Mesenchymal stem cell (in vitro differentiated cells and primary cell): ENCODE measurements around the gene IGFBP4.
A peak's percentile ranks its signal among the peaks of the same experiment; 100 is the strongest.

ENCODE experiments used
- DNase-seq: peaks from one replicate; pipeline ENCODE4 v3.0.0-alpha.2; 2013
- H2AFZ ChIP-seq: one replicate; pipeline ENCODE4 v1.6.1; 2013; ENCODE audit warnings: low read depth, mild to moderate bottlenecking, control low read depth, inconsistent platforms, low read length, moderate library complexity
- H2AK5ac ChIP-seq: 2 replicates; pipeline ENCODE4 v1.6.1; 2013; ENCODE audit warnings: low read length, moderate library complexity, mild to moderate bottlenecking, inconsistent platforms; ENCODE audit not compliant: severe bottlenecking
- H2BK120ac ChIP-seq: one replicate; pipeline ENCODE4 v1.6.1; 2013; ENCODE audit warnings: low read depth, mild to moderate bottlenecking, inconsistent platforms, low read length, moderate library complexity
- H2BK12ac ChIP-seq, 2 experiments: one replicate each; pipeline ENCODE4 v1.6.1; 2013; ENCODE audit warnings: inconsistent platforms in 2 of 2, low read length in 2 of 2, mild to moderate bottlenecking in 2 of 2, moderate library complexity in 2 of 2, control low read depth in 1 of 2
- H2BK15ac ChIP-seq: one replicate; pipeline ENCODE4 v1.6.1; 2013; ENCODE audit warnings: mild to moderate bottlenecking, low read depth, inconsistent platforms; ENCODE audit not compliant: poor library complexity, severe bottlenecking
- H2BK5ac ChIP-seq: 2 replicates; pipeline ENCODE4 v1.6.1; 2013; ENCODE audit warnings: low read depth, mild to moderate bottlenecking, low read length, control low read depth, inconsistent platforms; ENCODE audit not compliant: poor library complexity, severe bottlenecking
- H3K14ac ChIP-seq, 2 experiments: one replicate each; pipeline ENCODE4 v1.6.1; 2013; ENCODE audit warnings: inconsistent platforms in 2 of 2, low read length in 2 of 2, control low read depth in 1 of 2, mild to moderate bottlenecking in 1 of 2, moderate library complexity in 1 of 2
- H3K18ac ChIP-seq, 2 experiments: one replicate each; pipeline ENCODE4 v1.6.1; 2013; ENCODE audit warnings: inconsistent platforms in 2 of 2, low read length in 2 of 2, control low read depth in 1 of 2, low read depth in 1 of 2, mild to moderate bottlenecking in 1 of 2
- H3K23ac ChIP-seq, 2 experiments: one replicate each; pipeline ENCODE4 v1.6.1; 2013; ENCODE audit warnings: inconsistent platforms in 2 of 2, low read length in 2 of 2, mild to moderate bottlenecking in 2 of 2, moderate library complexity in 2 of 2, control low read depth in 1 of 2
- H3K27ac ChIP-seq: 2 replicates; pipeline ENCODE4 v1.5.1; 2013; ENCODE audit warnings: mild to moderate bottlenecking, moderate library complexity, low read length, control low read depth, inconsistent platforms; ENCODE audit not compliant: poor library complexity, severe bottlenecking
- H3K27me3 ChIP-seq, 2 experiments: 2 replicates each; pipeline versions ENCODE4 v1.6.1 to v1.7.0; 2013; ENCODE audit warnings: low read length in 2 of 2, mild to moderate bottlenecking in 2 of 2, moderate library complexity in 2 of 2, control low read depth in 1 of 2, inconsistent platforms in 1 of 2; ENCODE audit not compliant: control insufficient read depth in 1 of 2, insufficient read depth in 1 of 2
- H3K36me3 ChIP-seq, 2 experiments: 2 replicates each; pipeline versions ENCODE4 v1.6.1 to v1.7.0; 2013; ENCODE audit warnings: low read length in 2 of 2, control low read depth in 1 of 2, inconsistent platforms in 1 of 2, low read depth in 1 of 2, mild to moderate bottlenecking in 1 of 2; ENCODE audit not compliant: insufficient read depth in 2 of 2, control insufficient read depth in 1 of 2
- H3K4ac ChIP-seq, 2 experiments: one replicate each; pipeline ENCODE4 v1.6.1; 2013; ENCODE audit warnings: inconsistent platforms in 2 of 2, low read length in 2 of 2, mild to moderate bottlenecking in 2 of 2, moderate library complexity in 2 of 2, control low read depth in 1 of 2, low read depth in 1 of 2
- H3K4me1 ChIP-seq: 2 replicates; pipeline ENCODE4 v1.6.1; 2013; ENCODE audit warnings: low read depth, low read length, control low read depth; ENCODE audit not compliant: control insufficient read depth, insufficient read depth
- H3K4me2 ChIP-seq: 2 replicates; pipeline ENCODE4 v1.6.1; 2013; ENCODE audit warnings: low read length, mild to moderate bottlenecking, inconsistent platforms; ENCODE audit not compliant: poor library complexity, severe bottlenecking
- H3K4me3 ChIP-seq, 2 experiments: 2 replicates each; pipeline versions ENCODE4 v1.5.1 to v1.7.0; 2013; ENCODE audit warnings: low read length in 2 of 2, mild to moderate bottlenecking in 2 of 2, control low read depth in 1 of 2, low read depth in 1 of 2; ENCODE audit not compliant: insufficient read depth in 1 of 2
- H3K79me1 ChIP-seq: replicated peaks from 2 replicates; pipeline ENCODE4 v1.6.1; 2013; ENCODE audit warnings: mild to moderate bottlenecking, control low read depth, low read length, inconsistent platforms; ENCODE audit not compliant: poor library complexity, severe bottlenecking
- H3K9ac ChIP-seq: 2 replicates; pipeline ENCODE4 v1.7.0; 2013; ENCODE audit warnings: mild to moderate bottlenecking, low read length, moderate library complexity
- H3K9me3 ChIP-seq: 2 replicates; pipeline ENCODE4 v1.7.0; 2013; ENCODE audit warnings: mild to moderate bottlenecking, low read length; ENCODE audit not compliant: control insufficient read depth
- H4K8ac ChIP-seq: one replicate; pipeline ENCODE4 v1.6.1; 2013; ENCODE audit warnings: inconsistent platforms, mild to moderate bottlenecking, low read length, moderate library complexity
- H4K91ac ChIP-seq: one replicate; pipeline ENCODE4 v1.6.1; 2013; ENCODE audit warnings: mild to moderate bottlenecking, low read length, inconsistent platforms
- WGBS: methylation state at CpG from one replicate; pipeline ENCODE4 v1.1.7; 2013; ENCODE audit warnings: mixed read lengths; 5-methylcytosine and 5-hydroxymethylcytosine counted together

IGFBP4 gene

DNA sequence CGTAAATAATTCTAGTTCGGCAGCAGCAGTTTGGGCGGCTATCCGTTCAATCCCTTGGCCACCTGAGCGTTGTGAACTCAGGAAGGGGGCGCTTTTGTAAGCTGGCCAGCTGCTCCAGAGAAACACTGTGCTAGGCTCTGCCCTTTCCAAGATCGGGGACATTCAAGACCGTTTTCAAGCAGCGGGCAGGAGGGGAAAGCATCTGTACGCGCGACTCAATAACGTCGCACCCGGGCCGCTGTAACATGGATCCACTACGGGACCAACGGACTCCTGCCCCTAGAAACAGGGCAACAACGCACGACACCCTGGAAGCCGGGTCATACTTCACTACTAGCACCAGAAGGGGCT, 26.0 kb upstream of the IGFBP4 start:
- Histone ChIP-seq H2BK15ac (no peak overlapping the region), H4K91ac (peak overlapping the region; percentile 3), H3K23ac (no peak overlapping the region), H3K4ac (no peak overlapping the region), H3K14ac (no peak overlapping the region), H3K18ac (peak overlapping the region; percentile 1 to 46), H3K79me1 (peaks cover 2% of the 10 kb centered on the region), H3K4me2 (peak overlapping the region; percentile 97), H3K27ac (no peak overlapping the region), H2BK12ac (no peak overlapping the region), H3K36me3 (no peaks in the 10 kb centered on the region), H3K9ac (peak overlapping the region; percentile 91), H3K4me1 (peaks cover 11% of the 10 kb centered on the region), H2BK120ac (no peak overlapping the region), H4K8ac (no peak overlapping the region), H2BK5ac (no peak overlapping the region), H3K27me3 (no peaks in the 10 kb centered on the region), H2AK5ac (no peak overlapping the region), H2AFZ (peak overlapping the region; percentile 94), H3K4me3 (peak overlapping the region; percentile 88 to 98), H3K9me3 (no peaks in the 10 kb centered on the region)
- WGBS: 1% methylated on average over 20 of the region's 21 CpGs
- DNase-seq: no peak

DNA sequence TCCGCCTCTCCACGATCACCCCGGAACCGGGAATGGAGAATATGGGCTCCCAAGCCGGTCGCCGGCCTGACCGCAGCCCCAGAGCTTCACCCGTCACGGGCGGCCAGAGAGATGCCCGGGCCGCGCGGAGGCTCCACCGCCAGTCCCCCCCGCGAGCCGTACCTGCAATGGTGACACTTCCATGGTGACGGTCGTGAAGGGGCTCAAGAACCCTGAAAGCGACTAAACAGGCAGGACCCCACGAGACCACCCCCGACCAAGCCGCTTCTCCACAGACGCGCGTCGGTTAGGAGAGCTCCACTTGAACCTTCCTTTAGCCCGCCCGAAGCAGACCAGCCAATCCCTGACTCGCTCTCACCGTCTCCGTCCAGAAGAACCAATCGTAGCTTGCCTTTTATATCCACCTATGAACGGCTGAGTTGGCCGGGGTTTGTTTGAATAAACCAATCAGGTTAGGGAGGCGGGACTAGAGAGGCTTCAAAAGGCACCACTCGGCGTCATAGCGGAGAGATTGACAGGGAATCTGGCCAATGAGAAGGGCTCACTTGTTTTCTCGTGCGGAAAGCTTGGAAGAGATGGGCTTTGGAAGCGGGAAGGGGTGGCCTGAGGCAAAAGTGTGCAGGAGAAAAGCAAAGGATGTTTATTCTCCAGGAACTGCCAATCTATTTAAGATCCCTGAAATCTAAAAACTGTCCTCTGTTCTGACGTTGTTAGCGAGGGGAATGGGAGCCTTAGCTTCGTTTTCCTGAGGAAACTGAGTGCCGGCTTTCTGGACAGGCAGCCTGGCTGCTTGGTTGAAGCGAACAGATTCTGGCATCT, 25.4 kb upstream of the IGFBP4 start, which contains the start of gene TOP2A:
TSS of gene TOP2A (minus strand) at position 288 of the 819 bp plus-strand sequence. CDS start at position 183, 105 bp downstream.
- peak within 1 kb of the TSS; percentile 91 for H3K9ac ChIP-seq
- H3K4me2 ChIP-seq: peak within 1 kb of the TSS; percentile 97
- H3K79me1 ChIP-seq: peaks cover 2% of the 10 kb centered on the region
- H3K9me3 ChIP-seq: no peaks in the 10 kb centered on the region
- H3K14ac ChIP-seq: no peak within 1 kb of the TSS
- H2AFZ ChIP-seq: peak within 1 kb of the TSS; percentile 94
- H3K27me3 ChIP-seq: no peaks in the 10 kb centered on the region
- peak within 1 kb of the TSS; percentile 3 for H4K91ac ChIP-seq
- H3K4me3 ChIP-seq: peak within 1 kb of the TSS; percentile 88 to 98
- H3K23ac ChIP-seq: no peak within 1 kb of the TSS
- H2BK12ac ChIP-seq: no peak within 1 kb of the TSS
- peaks cover 11% of the 10 kb centered on the region for H3K4me1 ChIP-seq
- H3K36me3 ChIP-seq: no peaks in the 10 kb centered on the region
- no peak within 1 kb of the TSS for H2AK5ac ChIP-seq
- no peak within 1 kb of the TSS for H3K4ac ChIP-seq
- H2BK120ac ChIP-seq: no peak within 1 kb of the TSS
- H2BK5ac ChIP-seq: peak within 1 kb of the TSS; percentile 92
- WGBS: 3% methylated on average over 46 of the region's 49 CpGs
- no peak within 1 kb of the TSS for H2BK15ac ChIP-seq
- peak within 1 kb of the TSS; percentile 26 for H3K27ac ChIP-seq
- H4K8ac ChIP-seq: peak within 1 kb of the TSS; percentile 74
- peak within 1 kb of the TSS; percentile 1 to 46 for H3K18ac ChIP-seq
- DNase-seq: peak; percentile 100

DNA sequence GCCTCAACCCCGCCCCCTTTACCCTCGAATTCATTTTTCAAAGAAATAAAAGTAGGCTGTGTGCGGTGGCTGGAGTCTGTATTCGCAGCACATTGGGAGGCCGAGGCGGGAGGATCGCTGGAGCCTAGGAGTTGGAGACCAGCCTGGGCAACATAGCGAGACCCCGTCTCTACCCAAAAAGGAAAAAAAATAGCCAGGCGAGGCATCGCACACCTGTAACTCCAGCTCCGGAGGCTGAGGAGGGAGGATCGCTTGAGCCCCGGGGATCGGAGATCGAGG, 24.9 kb upstream of the IGFBP4 start:
- H2BK120ac ChIP-seq: no peak overlapping the region
- no peak overlapping the region for H4K91ac ChIP-seq
- H3K36me3 ChIP-seq: no peaks in the 10 kb centered on the region
- H2AFZ ChIP-seq: no peak overlapping the region
- H3K4me2 ChIP-seq: peak overlapping the region; percentile 71
- no peaks in the 10 kb centered on the region for H3K9me3 ChIP-seq
- H3K27ac ChIP-seq: peak overlapping the region; percentile 26
- H3K4me3 ChIP-seq: peak overlapping the region in 1 of 2 experiments; percentile 98
- no peak overlapping the region for H2AK5ac ChIP-seq
- no peak overlapping the region for H3K4ac ChIP-seq
- 83% methylated on average over 13 of the region's 16 CpGs for WGBS
- peak overlapping the region; percentile 74 for H4K8ac ChIP-seq
- H3K14ac ChIP-seq: no peak overlapping the region
- no peaks in the 10 kb centered on the region for H3K27me3 ChIP-seq
- no peak overlapping the region for H2BK12ac ChIP-seq
- no peak for DNase-seq
- H3K79me1 ChIP-seq: peaks cover 2% of the 10 kb centered on the region
- peaks cover 11% of the 10 kb centered on the region for H3K4me1 ChIP-seq
- H3K9ac ChIP-seq: peak overlapping the region; percentile 81
- no peak overlapping the region for H2BK15ac ChIP-seq
- H3K18ac ChIP-seq: no peak overlapping the region
- H3K23ac ChIP-seq: no peak overlapping the region
- H2BK5ac ChIP-seq: no peak overlapping the region

DNA sequence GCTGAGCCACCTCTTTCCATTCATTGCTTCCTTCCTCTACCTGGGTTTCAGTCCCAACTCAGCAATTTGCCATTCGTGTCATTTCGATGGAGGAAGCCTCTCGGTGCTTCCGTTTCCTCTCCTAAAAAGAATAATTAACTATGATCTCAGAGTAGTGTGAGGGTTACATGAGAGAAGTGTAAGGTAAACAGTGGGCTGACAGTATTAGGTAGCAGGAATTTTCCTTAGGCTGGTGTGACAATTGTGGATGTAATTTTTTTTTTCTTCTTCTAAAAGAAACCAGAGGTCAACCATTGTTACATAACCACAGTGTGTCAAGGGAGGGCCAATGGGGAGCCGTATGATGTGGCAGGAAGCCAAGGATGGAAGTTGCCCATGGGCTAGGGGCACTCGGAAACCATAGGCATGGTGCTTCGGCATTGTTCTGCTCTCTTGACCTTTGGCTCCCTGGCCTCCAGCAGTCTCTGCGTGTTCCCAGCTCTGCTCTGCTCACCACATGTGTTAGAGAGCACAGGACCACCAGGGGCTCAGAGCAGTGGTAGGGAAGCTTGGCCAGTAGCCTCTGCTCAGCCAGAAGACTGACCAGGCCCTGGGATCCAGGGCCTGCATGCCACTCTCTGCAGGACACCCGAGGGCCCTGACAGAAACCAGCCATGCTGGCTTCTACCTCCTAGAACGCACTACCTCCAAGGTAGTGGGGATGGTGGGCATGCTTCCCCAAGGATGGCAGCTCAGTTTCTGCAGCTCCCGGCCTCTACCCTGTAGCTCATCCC, 23.5 kb upstream of the IGFBP4 start:
- 61% methylated on average over 9 of the region's 11 CpGs for whole genome bisulfite sequencing
- H2BK5ac ChIP-seq: no peak overlapping the region

More for the DNA sequence above, 23.5 kb upstream of the IGFBP4 start:
- Histone ChIP-seq H3K9me3 (no peaks in the 10 kb centered on the region), H2AFZ (peak overlapping the region; percentile 29), H2AK5ac (peak overlapping the region; percentile 4), H3K9ac (no peak overlapping the region), H4K91ac (peak overlapping the region; percentile 43), H4K8ac (no peak overlapping the region), H3K27me3 (no peaks in the 10 kb centered on the region), H3K4me3 (no peak overlapping the region), H3K4me2 (no peak overlapping the region), H2BK120ac (no peak overlapping the region), H3K4me1 (peaks cover 11% of the 10 kb centered on the region), H3K4ac (no peak overlapping the region), H3K79me1 (peaks cover 2% of the 10 kb centered on the region), H3K23ac (peak overlapping the region in 1 of 2 experiments; percentile 46), H3K27ac (peak overlapping the region; percentile 3), H2BK15ac (no peak overlapping the region), H3K14ac (no peak overlapping the region), H2BK12ac (peak overlapping the region in 1 of 2 experiments; percentile 29), H3K18ac (no peak overlapping the region), H3K36me3 (no peaks in the 10 kb centered on the region)
- DNase-seq: no peak
